NCI-H1417 treated with DMSO at 0.1 percent for 48 hours (cell line): Measurements from ENCODE around the gene NUBPL.

Experiments
- DNase-seq: peaks from one replicate; lab custom pipeline; 2025; lab: John Stamatoyannopoulos, UW

The NUBPL gene, protein sequence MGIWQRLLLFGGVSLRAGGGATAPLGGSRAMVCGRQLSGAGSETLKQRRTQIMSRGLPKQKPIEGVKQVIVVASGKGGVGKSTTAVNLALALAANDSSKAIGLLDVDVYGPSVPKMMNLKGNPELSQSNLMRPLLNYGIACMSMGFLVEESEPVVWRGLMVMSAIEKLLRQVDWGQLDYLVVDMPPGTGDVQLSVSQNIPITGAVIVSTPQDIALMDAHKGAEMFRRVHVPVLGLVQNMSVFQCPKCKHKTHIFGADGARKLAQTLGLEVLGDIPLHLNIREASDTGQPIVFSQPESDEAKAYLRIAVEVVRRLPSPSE

GRCh38 chr14:31561155-31561846 lies at the start of gene NUBPL:
Gene NUBPL, plus strand, starts transcription at chr14:31561404. Its CDS starts 36 bp downstream, at chr14:31561440.
- DNase-seq = peak; percentile 81

GRCh38 chr14:31527087-31527486 lies 34.1 kb upstream of the NUBPL start:
- DNase-seq = no peak

GRCh38 chr14:31527546-31527945 lies 33.7 kb upstream of the NUBPL start:
- DNase-seq = no peak

GRCh38 chr14:31529053-31529452 lies 32.2 kb upstream of the NUBPL start:
- DNase-seq = no peak

DNA sequence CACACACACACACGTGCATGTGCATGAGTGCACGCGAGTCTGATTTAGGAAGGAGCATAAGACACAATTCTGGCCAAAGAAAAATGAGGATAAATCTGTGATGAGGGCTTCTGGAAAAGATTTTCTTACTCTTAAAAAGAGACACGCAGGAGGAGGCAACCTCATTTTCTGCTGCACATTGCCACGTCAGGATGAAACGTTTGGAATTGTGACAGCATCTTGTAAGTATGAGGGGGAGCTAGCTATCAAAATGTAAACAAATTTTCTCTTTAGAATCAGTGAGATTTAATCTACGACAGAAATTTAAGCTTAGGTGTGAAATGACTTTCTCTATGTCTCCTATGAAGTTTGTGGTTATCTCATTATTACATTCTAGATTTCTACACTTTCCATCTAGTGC lies 31.1 kb upstream of the NUBPL start:
- no peak for DNase-seq

GRCh38 chr14:31536201-31536960 lies 24.8 kb upstream of the NUBPL start:
- DNase-seq = no peak

DNA sequence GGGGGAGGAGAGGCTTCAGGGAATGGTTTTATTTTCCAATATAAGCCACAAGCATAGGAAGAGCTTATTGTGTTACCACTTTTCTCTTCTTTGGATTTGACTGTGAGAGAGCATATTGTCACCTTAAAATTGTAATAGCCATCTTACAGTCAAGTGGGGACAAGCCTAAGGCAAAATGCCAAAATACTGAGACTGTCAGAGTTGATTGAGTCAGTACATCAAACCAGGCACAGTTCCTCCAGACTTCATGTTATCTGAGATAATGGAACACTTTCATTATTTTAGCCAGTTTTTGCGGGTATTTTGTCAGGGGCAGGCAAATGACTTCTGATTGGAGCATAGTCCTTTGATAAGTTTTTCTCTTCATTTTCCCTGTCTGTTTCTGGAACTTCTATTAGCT lies 19.5 kb upstream of the NUBPL start:
- DNase-seq = no peak

- no peak for DNase-seq
Measured at GRCh38 chr14:31543969-31544799, 17.0 kb upstream of the NUBPL start.

DNA sequence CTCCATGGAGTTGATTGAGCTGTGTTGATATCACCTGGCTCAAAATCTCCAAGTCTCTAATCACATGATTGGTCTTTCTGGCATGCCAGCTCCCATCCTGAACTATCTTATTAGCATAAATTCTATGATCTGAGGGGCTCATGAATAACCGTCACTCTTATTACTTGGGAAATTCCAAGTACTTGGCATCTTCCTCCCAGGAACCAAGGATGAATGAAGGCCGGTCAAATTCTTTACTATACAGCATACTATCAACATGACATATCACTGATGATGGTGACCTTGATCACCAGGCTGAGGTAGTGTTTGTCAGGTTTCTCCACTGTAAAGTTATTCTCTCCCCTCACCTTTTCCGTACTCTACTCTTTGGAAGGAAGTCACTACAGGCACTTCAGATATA lies 16.4 kb upstream of the NUBPL start:
- DNase-seq = no peak

DNA sequence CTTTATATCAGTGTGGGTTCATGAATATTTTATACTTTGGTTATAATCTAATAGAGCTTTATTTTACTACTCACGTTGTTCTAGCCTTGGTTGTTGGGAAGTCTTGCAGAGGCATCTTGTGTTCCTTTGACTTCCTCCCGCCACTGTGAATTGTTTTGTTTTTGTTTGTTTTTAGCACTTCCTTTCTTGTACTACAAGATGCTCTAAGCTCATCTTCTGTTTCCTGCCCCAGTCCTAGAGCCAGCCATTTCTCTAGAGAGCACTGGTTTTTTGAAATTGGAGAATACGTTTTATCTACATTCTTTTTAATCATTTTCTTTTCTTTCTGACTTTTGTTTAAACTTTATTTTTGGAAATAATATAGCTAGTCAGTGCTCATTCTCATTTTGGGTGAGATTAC lies 15.9 kb upstream of the NUBPL start:
- DNase-seq = no peak

DNA sequence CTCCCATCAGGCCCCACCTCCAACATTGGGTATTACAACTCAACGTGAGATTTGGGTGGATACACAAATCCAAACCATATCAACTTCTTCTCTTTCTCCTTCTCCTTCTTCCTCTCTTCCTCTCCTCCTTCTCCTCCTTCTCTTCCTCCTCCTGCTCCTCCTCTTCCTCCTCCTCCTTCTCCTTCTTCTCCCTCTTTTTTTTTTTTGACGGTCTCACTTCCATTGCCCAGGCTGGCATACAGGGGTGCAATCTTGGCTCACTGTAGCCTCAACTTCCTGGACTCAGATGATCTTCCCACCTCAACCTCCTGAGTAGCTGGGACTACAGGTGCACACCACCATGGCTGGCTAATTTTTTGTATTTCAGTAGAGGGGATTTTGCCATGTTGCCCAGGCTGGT lies 11.4 kb upstream of the NUBPL start:
- DNase-seq = no peak

- no peak for DNase-seq
Measured at GRCh38 chr14:31550589-31550988, 10.6 kb upstream of the NUBPL start.

DNA sequence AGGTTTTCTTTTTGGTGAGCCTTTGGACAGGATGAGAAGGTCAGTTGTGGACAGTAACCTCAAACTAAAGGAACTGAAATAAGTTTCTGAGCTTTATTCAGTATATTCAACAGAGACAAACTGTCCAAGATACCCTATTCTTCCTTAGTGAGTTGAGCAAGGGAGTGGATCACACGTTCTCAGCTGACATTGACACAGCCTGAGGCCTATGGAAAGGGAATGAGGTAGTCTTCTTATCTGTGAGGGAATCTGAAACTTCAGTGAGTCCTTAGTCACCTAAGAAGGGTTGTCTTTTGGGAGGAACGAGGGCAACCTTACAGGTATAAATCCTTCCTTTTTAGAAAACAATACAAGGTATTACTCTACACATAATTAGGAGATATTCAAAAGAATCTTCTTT lies 5.0 kb upstream of the NUBPL start:
- DNase-seq = no peak

GRCh38 chr14:31559939-31560338 lies 1.3 kb upstream of the NUBPL start:
- DNase-seq = no peak

- no peak for DNase-seq
Measured at GRCh38 chr14:31560759-31561154, 447 bp upstream of the NUBPL start.

GRCh38 chr14:31564194-31564593 lies 3.0 kb downstream of the NUBPL start:
- DNase-seq = no peak

- no peak for DNase-seq
Measured at GRCh38 chr14:31566456-31566855, 5.3 kb downstream of the NUBPL start.

DNA sequence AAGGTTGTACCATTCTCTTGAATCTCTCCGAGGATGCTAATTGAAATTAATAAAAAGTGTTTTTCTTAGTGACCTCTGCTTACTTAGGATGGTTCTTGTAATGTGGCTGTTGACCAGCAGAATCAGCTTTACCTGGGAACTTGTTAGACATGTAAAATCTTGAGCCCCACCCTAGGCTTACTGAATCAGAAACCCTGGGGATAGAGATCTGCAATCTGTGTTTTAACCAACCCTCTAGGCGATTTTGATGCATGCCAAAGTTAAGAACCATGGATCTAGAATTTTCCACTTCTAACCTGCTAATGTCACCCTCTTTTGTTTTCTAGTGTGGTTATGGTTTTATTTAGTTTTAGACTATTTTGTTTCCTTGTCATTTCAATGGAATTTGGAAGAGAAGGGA lies 6.5 kb downstream of the NUBPL start:
- DNase-seq = no peak

DNA sequence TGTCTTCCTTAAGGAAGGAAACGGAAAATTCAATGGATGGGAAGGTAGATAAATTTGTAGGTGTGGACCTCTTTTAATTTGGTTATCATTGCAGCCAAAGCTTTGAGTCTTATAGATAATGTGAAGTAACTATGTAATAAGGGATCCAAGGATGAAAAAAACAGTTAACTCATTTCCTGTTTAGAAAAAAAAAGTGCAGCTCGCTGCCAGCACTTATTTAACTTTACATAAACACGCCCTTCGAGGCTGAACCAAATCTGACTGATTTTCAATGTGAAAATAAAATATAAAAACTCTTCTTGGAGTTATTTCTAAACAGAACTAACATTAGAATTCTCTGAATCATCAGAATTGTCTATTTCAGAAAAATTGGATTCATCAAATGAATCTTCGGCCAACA lies 7.0 kb downstream of the NUBPL start:
- no peak for DNase-seq

DNA sequence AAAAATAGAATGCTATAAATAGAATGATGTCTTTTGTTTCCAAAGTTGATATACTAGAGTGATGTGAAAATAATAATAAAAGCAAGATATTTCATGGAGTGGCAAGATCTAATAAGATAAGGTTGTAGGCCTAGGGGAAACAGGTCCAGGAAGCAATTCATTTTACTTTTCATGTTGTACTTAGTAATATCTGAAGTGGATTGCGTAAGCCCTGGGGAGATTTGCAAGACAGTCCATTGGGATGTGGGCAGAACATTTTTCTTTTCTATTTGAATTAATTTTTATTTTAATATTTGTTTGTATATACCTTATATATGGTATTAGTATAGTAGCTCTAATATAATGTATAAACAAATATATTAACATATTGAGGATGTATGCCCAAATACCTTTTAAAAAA lies 7.5 kb downstream of the NUBPL start:
- DNase-seq = no peak

GRCh38 chr14:31572955-31573354 lies 11.8 kb downstream of the NUBPL start:
- DNase-seq = no peak

- DNase-seq = no peak
Measured at GRCh38 chr14:31576949-31577348, 15.7 kb downstream of the NUBPL start.
